ENCODE results near the gene FN1. TPM values are rescaled to one million over a fixed set of nuclear protein-coding genes. Genes with fewer than 3 reads are reported as not detected.
A peak's percentile ranks its signal among the peaks of the same experiment; 100 is the strongest.

The FN1 gene
- total RNA-seq, 4 donors from 2014 or later = 89.6 to 220 (median 177) TPM

GRCh38 chr2:215399067-215399716 lies 36.7 kb downstream of the FN1 start:
- TF ChIP-seq, protein P1, sequence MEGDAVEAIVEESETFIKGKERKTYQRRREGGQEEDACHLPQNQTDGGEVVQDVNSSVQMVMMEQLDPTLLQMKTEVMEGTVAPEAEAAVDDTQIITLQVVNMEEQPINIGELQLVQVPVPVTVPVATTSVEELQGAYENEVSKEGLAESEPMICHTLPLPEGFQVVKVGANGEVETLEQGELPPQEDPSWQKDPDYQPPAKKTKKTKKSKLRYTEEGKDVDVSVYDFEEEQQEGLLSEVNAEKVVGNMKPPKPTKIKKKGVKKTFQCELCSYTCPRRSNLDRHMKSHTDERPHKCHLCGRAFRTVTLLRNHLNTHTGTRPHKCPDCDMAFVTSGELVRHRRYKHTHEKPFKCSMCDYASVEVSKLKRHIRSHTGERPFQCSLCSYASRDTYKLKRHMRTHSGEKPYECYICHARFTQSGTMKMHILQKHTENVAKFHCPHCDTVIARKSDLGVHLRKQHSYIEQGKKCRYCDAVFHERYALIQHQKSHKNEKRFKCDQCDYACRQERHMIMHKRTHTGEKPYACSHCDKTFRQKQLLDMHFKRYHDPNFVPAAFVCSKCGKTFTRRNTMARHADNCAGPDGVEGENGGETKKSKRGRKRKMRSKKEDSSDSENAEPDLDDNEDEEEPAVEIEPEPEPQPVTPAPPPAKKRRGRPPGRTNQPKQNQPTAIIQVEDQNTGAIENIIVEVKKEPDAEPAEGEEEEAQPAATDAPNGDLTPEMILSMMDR (IDR thresholded peaks at IDR 0.05) = no peak
- DNase-seq (ENCODE audit: low spot score) = no peak
- ATAC-seq (ENCODE audit: low FRiP score) = no peak

DNA sequence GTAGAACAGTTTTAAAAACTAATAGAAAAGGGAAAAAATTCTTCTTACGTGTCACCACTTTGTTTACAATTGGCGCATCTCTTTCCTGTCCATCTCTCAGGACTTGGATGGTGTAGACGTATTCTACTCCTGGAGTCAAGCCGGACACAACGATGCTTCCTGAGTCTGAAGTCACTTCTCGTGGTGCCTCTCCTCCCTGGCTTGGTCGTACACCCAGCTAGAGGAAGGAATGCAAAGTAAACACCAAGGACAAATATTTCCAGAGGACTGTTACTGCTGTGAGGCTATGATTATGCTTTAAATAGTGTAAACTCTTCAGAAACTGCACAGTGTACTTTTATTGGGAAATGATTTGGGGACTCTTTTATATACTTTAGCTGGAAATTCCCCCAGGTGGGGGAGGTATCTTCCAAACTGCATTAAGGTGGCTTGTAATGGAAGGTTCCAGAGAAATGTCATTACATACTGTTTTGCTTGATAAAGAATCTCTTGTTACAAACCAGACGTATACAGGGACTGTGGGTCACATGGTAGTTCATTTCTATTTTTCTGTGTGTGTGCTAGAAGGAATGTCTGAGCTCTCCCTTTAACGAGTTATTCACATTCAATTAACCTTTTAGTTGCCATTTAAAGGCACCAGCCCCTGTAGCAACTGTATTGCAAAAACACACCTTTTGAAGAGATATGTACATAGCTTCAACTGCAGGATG lies 38.1 kb downstream of the FN1 start:
- no peak for ATAC-seq (ENCODE audit: low FRiP score)
- TF ChIP-seq, protein P1 (IDR thresholded peaks at IDR 0.05) = no peak
- DNase-seq (ENCODE audit: low spot score) = no peak

DNA sequence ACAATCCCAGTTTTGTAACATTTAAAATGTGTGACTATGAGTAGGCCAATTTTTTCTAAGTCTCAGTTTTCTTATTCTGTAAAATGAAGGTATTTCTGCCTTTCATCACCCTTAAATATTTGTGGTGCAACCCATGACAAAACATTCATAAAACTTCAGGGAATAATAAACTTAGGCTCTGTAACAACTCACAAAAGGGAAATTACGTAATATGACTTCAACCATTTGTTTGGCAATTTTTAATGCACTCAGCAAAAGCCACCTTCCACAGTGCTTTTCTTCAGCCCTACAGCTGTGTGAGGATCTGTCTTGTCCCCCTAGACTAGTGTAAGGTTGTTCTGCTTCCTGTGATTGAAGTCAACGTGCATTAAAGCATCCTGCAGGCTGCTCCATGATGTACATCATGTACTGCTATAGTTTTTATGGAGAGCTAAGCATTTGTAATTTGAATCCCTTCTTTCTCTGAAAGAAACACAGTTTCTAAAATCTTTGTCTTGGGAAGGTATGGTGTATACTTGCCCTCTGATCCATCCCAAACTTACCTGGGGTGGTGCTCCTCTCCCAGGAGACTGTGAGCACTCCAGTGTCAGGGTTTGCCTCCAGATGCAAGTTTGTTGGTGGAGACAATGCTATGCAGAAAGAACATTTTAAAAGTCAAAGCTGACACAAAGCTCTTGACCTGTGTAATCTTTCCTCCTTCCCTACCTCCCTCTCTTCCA lies 39.1 kb downstream of the FN1 start:
- peak; percentile 37 for ATAC-seq (ENCODE audit: low FRiP score)
- TF ChIP-seq, protein P1 (IDR thresholded peaks at IDR 0.05) = no peak

GRCh38 chr2:215395687-215396460 lies 40.0 kb downstream of the FN1 start:
- DNase-seq (ENCODE audit: low spot score) = no peak
- TF ChIP-seq, protein P1 (IDR thresholded peaks at IDR 0.05) = no peak
- no peak for ATAC-seq (ENCODE audit: low FRiP score)

More for the DNA sequence above, 39.1 kb downstream of the FN1 start:
- no peak for DNase-seq (ENCODE audit: low spot score)

GRCh38 chr2:215394102-215394805 lies 41.6 kb downstream of the FN1 start:
- ATAC-seq (ENCODE audit: low FRiP score) = no peak
- TF ChIP-seq, protein P1 (IDR thresholded peaks at IDR 0.05) = no peak
- DNase-seq (ENCODE audit: low spot score) = no peak

DNA sequence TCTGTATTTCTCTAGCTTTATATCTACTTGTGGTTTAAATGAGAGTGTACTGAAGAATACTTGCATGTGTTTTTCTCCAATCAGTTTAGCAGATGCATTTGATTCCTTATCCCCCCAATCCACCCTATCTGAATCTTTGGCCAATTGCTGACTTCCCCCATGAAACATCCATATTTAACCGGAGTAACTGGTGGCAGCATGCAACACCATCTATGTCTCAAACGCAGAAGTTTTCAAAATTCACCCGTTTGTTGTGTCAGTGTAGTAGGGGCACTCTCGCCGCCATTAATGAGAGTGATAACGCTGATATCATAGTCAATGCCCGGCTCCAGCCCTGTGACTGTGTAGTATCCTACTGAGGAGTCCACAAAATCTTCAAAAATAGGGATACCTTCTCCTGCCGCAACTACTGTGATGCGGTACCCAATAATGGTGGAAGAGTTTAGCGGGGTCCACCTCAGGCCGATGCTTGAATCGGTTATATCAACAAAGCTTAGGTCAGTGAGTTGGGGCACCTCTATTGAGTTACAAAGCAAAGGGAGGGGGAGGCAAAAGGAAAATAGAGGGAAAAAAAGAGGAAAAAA lies 43.1 kb downstream of the FN1 start:
- TF ChIP-seq, protein P1 (IDR thresholded peaks at IDR 0.05) = no peak
- ATAC-seq (ENCODE audit: low FRiP score) = no peak
- DNase-seq (ENCODE audit: low spot score) = no peak

All from omental fat pad (tissue), 4 donors.